Gastroesophageal sphincter (tissue), 3 donors: ENCODE results near the gene KIAA1755.

ENCODE experiments used
- POLR2A ChIP-seq, 2 donors: fragments of 450-650 bp; IDR thresholded peaks; one replicate each; pipeline ENCODE4 v1.6.1; 2017; ENCODE audit warnings: antibody characterized with exemption in 2 of 2, mild to moderate bottlenecking in 2 of 2, moderate library complexity in 1 of 2
- TF ChIP-seq, protein P1 (sequence below), 4 experiments: fragments of 200-600 bp in 2 of 4; fragments of 450-650 bp in 2 of 4; sonication (generic) in 1 of 4; IDR thresholded peaks; one replicate each; pipeline ENCODE4 v1.5.1; 2017 to 2019; ENCODE audit warnings: antibody characterized with exemption in 4 of 4, mild to moderate bottlenecking in 2 of 4, moderate library complexity in 2 of 4

DNA sequence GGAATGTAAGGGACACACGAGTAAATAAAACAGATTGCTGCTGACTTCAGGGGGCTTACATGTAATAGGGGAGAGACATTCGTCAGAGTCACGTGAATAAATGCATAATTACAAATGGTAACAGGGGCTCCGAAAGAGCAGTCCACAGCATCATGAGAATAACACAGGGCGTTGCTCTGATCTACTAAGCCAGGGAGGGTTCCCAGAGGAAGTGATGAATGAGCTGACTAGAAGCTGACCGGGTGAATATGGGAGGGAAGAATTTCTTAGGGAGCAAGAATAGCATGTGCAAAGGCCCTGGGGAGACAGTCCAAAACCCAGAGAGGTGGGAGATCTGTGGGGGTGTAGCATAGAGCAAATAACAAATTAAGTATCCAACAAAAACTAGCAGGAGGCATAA lies 45.8 kb upstream of the KIAA1755 start:
- TF ChIP-seq, protein P1, sequence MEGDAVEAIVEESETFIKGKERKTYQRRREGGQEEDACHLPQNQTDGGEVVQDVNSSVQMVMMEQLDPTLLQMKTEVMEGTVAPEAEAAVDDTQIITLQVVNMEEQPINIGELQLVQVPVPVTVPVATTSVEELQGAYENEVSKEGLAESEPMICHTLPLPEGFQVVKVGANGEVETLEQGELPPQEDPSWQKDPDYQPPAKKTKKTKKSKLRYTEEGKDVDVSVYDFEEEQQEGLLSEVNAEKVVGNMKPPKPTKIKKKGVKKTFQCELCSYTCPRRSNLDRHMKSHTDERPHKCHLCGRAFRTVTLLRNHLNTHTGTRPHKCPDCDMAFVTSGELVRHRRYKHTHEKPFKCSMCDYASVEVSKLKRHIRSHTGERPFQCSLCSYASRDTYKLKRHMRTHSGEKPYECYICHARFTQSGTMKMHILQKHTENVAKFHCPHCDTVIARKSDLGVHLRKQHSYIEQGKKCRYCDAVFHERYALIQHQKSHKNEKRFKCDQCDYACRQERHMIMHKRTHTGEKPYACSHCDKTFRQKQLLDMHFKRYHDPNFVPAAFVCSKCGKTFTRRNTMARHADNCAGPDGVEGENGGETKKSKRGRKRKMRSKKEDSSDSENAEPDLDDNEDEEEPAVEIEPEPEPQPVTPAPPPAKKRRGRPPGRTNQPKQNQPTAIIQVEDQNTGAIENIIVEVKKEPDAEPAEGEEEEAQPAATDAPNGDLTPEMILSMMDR (IDR thresholded peaks at IDR 0.05): no peak
- TF ChIP-seq POLR2A (IDR thresholded peaks at IDR 0.05): no peak
